Measurements from ENCODE around the gene KCNIP1. TPM values are rescaled to one million over a fixed set of nuclear protein-coding genes. Genes with fewer than 3 reads are reported as not detected.

Gene KCNIP1
- polyA plus RNA-seq, 3 donors = not detected

- H3K4me1 Mint-ChIP-seq = peaks cover 18% of the 10 kb centered on the region
- WGBS (ENCODE audit: insufficient coverage) = 89% methylated on average over 4 of the region's 8 CpGs
- H3K9me3 Mint-ChIP-seq = no peaks in the 10 kb centered on the region
- Histone ChIP-seq H3K9ac (ENCODE audit: insufficient read depth, low read length, poor library complexity, severe bottlenecking) (no peak overlapping the region), H3K79me2 (ENCODE audit: insufficient read depth, low read length) (no peaks in the 10 kb centered on the region), H3K9me3 (replicated peaks in 1 of 2; ENCODE audit: control insufficient read depth in 1 of 2, insufficient read depth in 1 of 2, low read length in 2 of 2) (no peaks in the 10 kb centered on the region), H3K4me1 (ENCODE audit: control insufficient read depth in 1 of 2, insufficient read depth in 2 of 2, low read length in 2 of 2) (peaks cover 12% of the 10 kb centered on the region in 2 donors), H3K27me3 (ENCODE audit: control insufficient read depth in 2 of 2, insufficient read depth in 2 of 2, low read length in 2 of 2) (peaks cover 0 to 4% of the 10 kb centered on the region in 2 donors), H4K20me1 (ENCODE audit: insufficient read depth, low read length) (no peaks in the 10 kb centered on the region), H3K4me2 (replicated peaks; ENCODE audit: extremely low read depth, low read length, poor library complexity, severe bottlenecking) (no peak overlapping the region), H3K27ac (ENCODE audit: low read depth in 1 of 2, low read length in 2 of 2) (no peak overlapping the region), H2AFZ (ENCODE audit: insufficient read depth, low read depth, low read length, poor library complexity, severe bottlenecking) (no peak overlapping the region), H3K4me3 (replicated peaks in 1 of 3; ENCODE audit: low read depth in 2 of 3, low read length in 3 of 3) (no peak overlapping the region), H3K36me3 (replicated peaks in 1 of 2; ENCODE audit: control insufficient read depth in 1 of 2, insufficient read depth in 2 of 2, low read length in 2 of 2) (no peaks in the 10 kb centered on the region)
- intact Hi-C loops (cut with micrococcal nuclease) = loop anchor here (5.0 to 10.0 kb wide), 2 partner anchors 412 to 705 kb away; no protein-coding TSS in a partner anchor
- DNase-seq = no peak
- no peak for TF ChIP-seq CTCF (IDR thresholded peaks at IDR 0.05)
- no peaks in the 10 kb centered on the region for H3K36me3 Mint-ChIP-seq
- peaks cover 10 to 22% (median 11%) of the 10 kb centered on the region in 3 donors for H3K27me3 Mint-ChIP-seq (ENCODE audit: low read depth in 3 of 3)
- H3K4me3 Mint-ChIP-seq = no peak overlapping the region
- no peak overlapping the region for H3K27ac Mint-ChIP-seq
These were observed 133.1 kb downstream of the KCNIP1 start for GRCh38 chr5:170636801-170637477.

DNA sequence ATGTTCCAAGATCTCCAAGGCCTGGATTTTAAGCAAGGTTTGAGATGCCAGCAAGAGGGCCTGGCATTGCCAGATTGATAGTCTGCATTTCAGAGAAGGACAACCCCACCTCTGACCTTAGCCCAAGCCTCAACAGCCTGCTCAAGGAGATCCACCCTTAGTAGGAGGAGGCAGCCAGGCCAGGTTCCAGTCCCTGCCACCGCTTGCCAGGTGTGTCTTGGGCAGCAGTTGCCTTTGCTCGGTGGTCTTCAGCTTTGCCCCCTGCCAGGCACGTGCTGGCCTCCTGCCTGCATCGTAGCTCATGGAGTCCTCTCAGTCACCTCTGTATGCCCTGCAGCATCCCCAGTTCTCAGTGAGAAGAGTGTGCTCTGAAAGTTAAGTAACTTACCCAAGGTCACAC is 134.2 kb downstream of the KCNIP1 start:
- Mint-ChIP-seq H3K9me3 (no peaks in the 10 kb centered on the region), H3K4me1 (peaks cover 12% of the 10 kb centered on the region), H3K36me3 (no peaks in the 10 kb centered on the region), H3K27ac (no peak overlapping the region), H3K4me3 (no peak overlapping the region), H3K27me3 (ENCODE audit: low read depth in 3 of 3) (peaks cover 7 to 17% (median 11%) of the 10 kb centered on the region in 3 donors)
- peaks cover 8 to 9% of the 10 kb centered on the region in 2 donors for H3K4me1 ChIP-seq (ENCODE audit: control insufficient read depth in 1 of 2, insufficient read depth in 2 of 2, low read length in 2 of 2)
- intact Hi-C loops (cut with micrococcal nuclease) = loop anchor here (5.0 to 10.0 kb wide), 2 partner anchors 413 to 704 kb away; no protein-coding TSS in a partner anchor
- DNase-seq = no peak
- H3K27me3 ChIP-seq (ENCODE audit: control insufficient read depth in 2 of 2, insufficient read depth in 2 of 2, low read length in 2 of 2) = no peaks in the 10 kb centered on the region
- no peak overlapping the region for H2AFZ ChIP-seq (ENCODE audit: insufficient read depth, low read depth, low read length, poor library complexity, severe bottlenecking)
- H3K9me3 ChIP-seq (replicated peaks in 1 of 2; ENCODE audit: control insufficient read depth in 1 of 2, insufficient read depth in 1 of 2, low read length in 2 of 2) = no peaks in the 10 kb centered on the region
- H3K27ac ChIP-seq (ENCODE audit: low read depth in 1 of 2, low read length in 2 of 2) = no peak overlapping the region
- H4K20me1 ChIP-seq (ENCODE audit: insufficient read depth, low read length) = no peaks in the 10 kb centered on the region
- no peak overlapping the region for H3K4me2 ChIP-seq (replicated peaks; ENCODE audit: extremely low read depth, low read length, poor library complexity, severe bottlenecking)
- 96% methylated on average over 4 of the region's 4 CpGs for WGBS (ENCODE audit: insufficient coverage)
- no peak overlapping the region for H3K9ac ChIP-seq (ENCODE audit: insufficient read depth, low read length, poor library complexity, severe bottlenecking)
- H3K79me2 ChIP-seq (ENCODE audit: insufficient read depth, low read length) = no peaks in the 10 kb centered on the region
- H3K4me3 ChIP-seq (replicated peaks in 1 of 3; ENCODE audit: low read depth in 2 of 3, low read length in 3 of 3) = no peak overlapping the region
- no peaks in the 10 kb centered on the region for H3K36me3 ChIP-seq (replicated peaks in 1 of 2; ENCODE audit: control insufficient read depth in 1 of 2, insufficient read depth in 2 of 2, low read length in 2 of 2)
- no peak for TF ChIP-seq CTCF (IDR thresholded peaks at IDR 0.05)
